Skin epidermis (tissue), 12 donors: Measurements from ENCODE around the gene OR11A1.

ENCODE experiments used
- H3K27ac ChIP-seq, 21 experiments: fragments of 200-600 bp; sonication (generic) in 11 of 21; one replicate each; pipeline ENCODE4 v1.5.0; 2020; ENCODE audit warnings: mild to moderate bottlenecking in 3 of 21, inconsistent platforms in 2 of 21, moderate library complexity in 2 of 21
- H3K4me3 ChIP-seq, 7 experiments: fragments of 200-600 bp; sonication (generic) in 2 of 7; one replicate each; pipeline ENCODE4 v1.5.0; 2020; ENCODE audit warnings: inconsistent platforms in 2 of 7, mild to moderate bottlenecking in 2 of 7, moderate library complexity in 1 of 7

The OR11A1 gene

DNA sequence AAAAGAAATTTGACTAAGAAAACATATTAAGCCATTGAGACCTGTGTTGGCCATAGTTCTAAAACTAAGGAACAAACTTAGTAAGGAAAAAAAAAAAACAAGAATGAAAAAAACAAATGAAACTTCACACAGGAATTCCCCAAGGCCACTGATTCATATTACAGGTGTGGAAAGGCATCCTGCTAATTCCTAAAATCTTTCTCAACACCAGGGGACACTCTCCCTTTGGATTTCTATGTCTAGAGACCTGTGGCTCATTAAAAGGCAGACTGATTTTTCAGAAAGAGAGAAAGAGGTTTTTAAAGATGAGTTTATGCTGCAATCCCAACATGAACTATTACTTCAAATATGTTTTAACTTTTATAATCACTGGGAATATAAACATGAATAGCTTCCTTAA lies 42.3 kb downstream of the OR11A1 start, which contains the start of gene OR12D1:
Gene OR12D1, plus strand, starts transcription at position 341 of the 400 bp plus-strand sequence.
- H3K27ac ChIP-seq = no peak within 1 kb of the TSS
- H3K4me3 ChIP-seq = no peak within 1 kb of the TSS

DNA sequence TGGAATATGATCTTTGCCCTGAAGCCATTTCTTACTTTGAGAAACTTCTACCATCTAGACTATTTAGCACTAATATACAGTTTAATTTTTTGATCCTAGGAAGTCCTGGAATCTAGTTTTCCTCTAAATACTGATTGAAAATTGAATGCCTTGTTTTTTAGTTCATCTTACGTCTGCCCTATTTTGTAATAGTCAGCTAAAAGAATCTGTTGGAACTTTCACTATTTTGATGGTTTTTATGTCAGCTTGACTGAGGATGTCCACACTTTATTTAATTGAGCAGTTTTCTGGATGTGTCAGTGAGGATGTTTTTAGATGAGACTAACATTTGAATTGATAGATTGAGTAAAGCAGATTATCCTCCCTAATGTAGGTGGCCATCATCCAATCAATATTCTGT lies 53.1 kb downstream of the OR11A1 start:
- H3K4me3 ChIP-seq = no peak overlapping the region

DNA sequence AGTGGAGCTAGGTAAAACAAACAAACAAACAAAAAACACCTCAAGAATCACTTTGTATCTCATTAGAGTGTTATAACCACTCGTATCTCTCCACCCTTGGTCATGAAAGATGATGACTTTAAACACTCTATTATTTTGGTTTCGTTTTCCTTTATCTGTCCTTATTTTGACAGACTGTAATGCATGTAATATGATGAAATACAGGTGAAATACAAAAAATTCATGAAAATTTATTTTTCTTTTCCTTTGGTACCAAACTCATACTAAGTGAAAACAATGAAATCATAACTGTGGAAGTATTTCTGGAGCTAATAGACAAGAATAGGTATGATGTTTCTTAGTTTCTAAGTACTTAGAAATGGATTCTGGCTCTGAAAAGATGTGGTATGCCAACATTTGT lies 57.3 kb downstream of the OR11A1 start:
- Histone ChIP-seq H3K4me3 (no peak overlapping the region), H3K27ac (no peak overlapping the region)

More for the DNA sequence above, 53.1 kb downstream of the OR11A1 start:
- H3K27ac ChIP-seq = no peak overlapping the region

DNA sequence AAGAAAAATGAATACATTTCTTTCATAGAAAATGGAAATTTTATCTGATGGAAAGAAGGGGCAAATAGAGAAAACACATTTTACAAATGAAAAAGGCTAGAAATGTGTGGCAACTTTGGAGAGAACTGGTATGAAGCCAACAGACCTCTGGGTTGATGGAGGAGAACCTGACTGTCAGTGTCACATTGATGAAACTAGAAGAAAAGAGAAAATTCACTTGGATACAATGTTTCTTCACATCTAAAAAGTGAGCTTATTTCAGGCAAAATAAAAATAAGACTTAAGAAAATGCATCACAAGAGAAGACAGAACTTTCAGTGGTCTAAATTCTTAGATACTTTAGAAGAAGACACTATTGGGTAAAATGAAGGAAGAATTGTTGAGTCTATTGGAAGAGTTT lies 61.5 kb downstream of the OR11A1 start, which contains the start of gene OR12D2:
Gene OR12D2, plus strand, starts transcription at position 301 of the 400 bp plus-strand sequence. CDS start 1,069 bp downstream, outside the sequence.
- no peak within 1 kb of the TSS for H3K4me3 ChIP-seq
- H3K27ac ChIP-seq = no peak within 1 kb of the TSS

DNA sequence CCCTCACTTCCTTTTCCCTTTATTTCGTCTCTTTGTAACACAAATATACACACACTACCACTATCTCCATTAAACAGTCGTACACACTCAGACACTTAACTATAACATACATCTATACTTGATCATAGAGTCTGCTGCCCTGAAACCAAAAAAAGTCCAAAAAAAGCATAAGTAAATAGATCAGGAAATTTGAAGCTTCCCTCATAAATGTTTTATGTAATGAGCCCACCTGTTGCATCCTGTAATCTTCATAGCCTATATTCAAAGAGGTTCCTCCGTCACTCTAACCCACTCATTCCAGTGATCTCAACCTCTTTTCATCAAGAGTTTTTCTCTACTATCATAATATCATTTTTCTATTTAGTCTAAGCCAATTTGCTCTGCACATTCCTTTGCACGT lies 68.3 kb downstream of the OR11A1 start:
- Histone ChIP-seq H3K4me3 (no peak overlapping the region), H3K27ac (no peak overlapping the region)

DNA sequence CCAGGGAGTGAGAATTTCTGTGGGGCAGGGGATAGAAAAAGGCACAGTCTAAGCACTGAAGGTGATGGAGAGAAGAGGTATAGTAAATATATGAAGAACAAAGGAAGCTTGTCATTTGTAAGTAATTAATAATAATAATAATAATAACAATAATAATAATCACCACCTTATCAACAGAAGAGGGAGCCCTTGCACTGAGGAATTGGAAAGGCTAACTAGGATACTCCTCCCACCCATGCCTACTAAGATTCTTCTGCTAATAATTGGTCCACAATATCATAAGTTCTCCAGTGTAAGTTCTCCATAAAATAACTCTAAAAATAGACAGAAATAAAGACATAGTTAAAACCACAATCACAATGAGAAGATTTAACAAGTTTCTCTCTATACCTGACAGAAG lies 80.9 kb downstream of the OR11A1 start:
- Histone ChIP-seq H3K27ac (no peak overlapping the region), H3K4me3 (no peak overlapping the region)
